SK-N-SH (cell line): ENCODE data around the gene ANKRD52. TPM values are rescaled to one million over a fixed set of nuclear protein-coding genes. Genes with fewer than 3 reads are reported as not detected.

Experiments
- CTCF ChIA-PET: fragments of 300-600, 350-600 bp; formaldehyde crosslinking; extraction: SDS; loops from one replicate; lab custom pipeline; 2021; lab: Yijun Ruan, JAX
- POLR2A ChIA-PET: fragments of 350-600 bp; sonication (Branson Sonifier 250); formaldehyde crosslinking; extraction: SDS; loops from one replicate; lab custom pipeline; 2020; ENCODE audit warnings: antibody characterized with exemption, inconsistent platforms; lab: Yijun Ruan, JAX
- DNase-seq: peaks from one replicate; pipeline ENCODE4 v3.0.0; 2012
- H2AFZ ChIP-seq: fragments of 200-600 bp; sonication (generic); 2 replicates; pipeline ENCODE4 v1.8.1; 2016; ENCODE audit warnings: antibody characterized with exemption, mild to moderate bottlenecking, low read depth
- H3F3A ChIP-seq: fragments of 200-600 bp; sonication (generic); replicated peaks from 2 replicates; pipeline ENCODE3; 2016; ENCODE audit warnings: antibody characterized with exemption, mild to moderate bottlenecking; ENCODE audit not compliant: insufficient read depth
- H3K27ac ChIP-seq, 2 experiments: fragments of 200-500 bp in 1 of 2; fragments of 200-600 bp in 1 of 2; sonication (Bioruptor generic) in 1 of 2; sonication (generic), shearing (Covaris generic) in 1 of 2; 2 replicates each; pipeline versions ENCODE4 v1.5.1 to v1.6.1; 2014 to 2016; ENCODE audit warnings: low read depth in 2 of 2, inconsistent platforms in 1 of 2, low read length in 1 of 2, mild to moderate bottlenecking in 1 of 2, mixed read lengths in 1 of 2
- H3K27me3 ChIP-seq: fragments of 200-600 bp; sonication (generic), shearing (Covaris generic); 2 replicates; pipeline ENCODE4 v1.6.1; 2016; ENCODE audit warnings: mixed run types; ENCODE audit not compliant: insufficient read depth
- H3K36me3 ChIP-seq, 2 experiments: fragments of 200-500 bp in 1 of 2; fragments of 200-600 bp in 1 of 2; sonication (Bioruptor generic) in 1 of 2; sonication (generic) in 1 of 2; replicated peaks in 1 of 2; 2 replicates each; pipeline versions ENCODE3 to v1.5.1; 2014 to 2016; ENCODE audit warnings: low read length in 1 of 2, mild to moderate bottlenecking in 1 of 2; ENCODE audit not compliant: insufficient read depth in 2 of 2, control insufficient read depth in 1 of 2
- H3K4me1 ChIP-seq, 2 experiments: fragments of 200-500 bp in 1 of 2; fragments of 200-600 bp in 1 of 2; sonication (Bioruptor generic) in 1 of 2; sonication (generic), shearing (Covaris generic) in 1 of 2; 2 replicates each; pipeline versions ENCODE4 v1.5.1 to v1.6.1; 2014 to 2016; ENCODE audit warnings: low read depth in 1 of 2, low read length in 1 of 2, mixed run types in 1 of 2; ENCODE audit not compliant: insufficient read depth in 2 of 2, control insufficient read depth in 1 of 2
- H3K4me2 ChIP-seq: fragments of 200-600 bp; sonication (generic), shearing (Covaris generic); 2 replicates; pipeline ENCODE4 v1.6.1; 2017; ENCODE audit warnings: mixed run types
- H3K4me3 ChIP-seq, 2 experiments: fragments of 200-500 bp in 1 of 2; fragments of 200-600 bp in 1 of 2; sonication (Bioruptor generic) in 1 of 2; sonication (generic), shearing (Covaris generic) in 1 of 2; 2 replicates each; pipeline versions ENCODE4 v1.5.1 to v1.8.1; 2014 to 2016; ENCODE audit warnings: low read depth in 2 of 2, inconsistent platforms in 1 of 2, low read length in 1 of 2, mild to moderate bottlenecking in 1 of 2, mixed read lengths in 1 of 2, moderate library complexity in 1 of 2
- H3K79me2 ChIP-seq: fragments of 200-600 bp; sonication (generic); 2 replicates; pipeline ENCODE4 v1.8.1; 2017; ENCODE audit warnings: mild to moderate bottlenecking; ENCODE audit not compliant: insufficient read depth
- H3K9ac ChIP-seq: fragments of 200-600 bp; sonication (generic); 2 replicates; pipeline ENCODE4 v1.6.1; 2017; ENCODE audit warnings: mixed run types
- H3K9me2 ChIP-seq: fragments of 200-600 bp; sonication (generic); 2 replicates; pipeline ENCODE4 v1.6.1; 2017; ENCODE audit warnings: mixed run types
- H3K9me3 ChIP-seq: fragments of 200-600 bp; sonication (generic); 2 replicates; pipeline ENCODE4 v1.6.1; 2017; ENCODE audit warnings: mixed run types, mild to moderate bottlenecking, moderate library complexity
- H4K20me1 ChIP-seq: fragments of 200-600 bp; sonication (generic); 2 replicates; pipeline ENCODE4 v1.6.1; 2017; ENCODE audit warnings: mild to moderate bottlenecking, mixed run types; ENCODE audit not compliant: insufficient read depth
- CTCF ChIP-seq: fragments of 200-600 bp; sonication (generic); IDR thresholded peaks from 2 replicates; pipeline ENCODE4 v1.6.1; 2017; ENCODE audit warnings: antibody characterized with exemption, mild to moderate bottlenecking, moderate library complexity
- FOSL2 ChIP-seq: IDR thresholded peaks from 2 replicates; pipeline ENCODE4 v1.4.0; 2012; ENCODE audit warnings: low read depth, mild to moderate bottlenecking, moderate library complexity, borderline replicate concordance
- FOXJ3 ChIP-seq: sonication (generic); formaldehyde crosslinking; IDR thresholded peaks from 2 replicates; pipeline ENCODE4 v1.5.1; 2020; ENCODE audit warnings: mild to moderate bottlenecking, missing genetic modification reagents
- IRF3 ChIP-seq: fragments of 150-350 bp; IDR thresholded peaks from 2 replicates; pipeline ENCODE4 v1.6.1; 2016; ENCODE audit warnings: mild to moderate bottlenecking, low read depth, low read length
- MXI1 ChIP-seq: IDR thresholded peaks from 2 replicates; pipeline ENCODE4 v1.6.1; 2012; ENCODE audit warnings: mild to moderate bottlenecking, low read depth, low read length, improper control_type of control experiment
- NRF1 ChIP-seq: IDR thresholded peaks from 2 replicates; pipeline ENCODE4 v1.6.1; 2012; ENCODE audit warnings: low read depth, mild to moderate bottlenecking, low read length
- PBX3 ChIP-seq: IDR thresholded peaks from 2 replicates; pipeline ENCODE4; 2012
- POLR2AphosphoS5 ChIP-seq: IDR thresholded peaks from 2 replicates; pipeline ENCODE4 v1.6.1; 2012; ENCODE audit warnings: low read depth, low read length
- RAD21 ChIP-seq: IDR thresholded peaks from 2 replicates; pipeline ENCODE4 v1.6.1; 2012; ENCODE audit warnings: mild to moderate bottlenecking, low read length
- RCOR1 ChIP-seq: fragments of 150-350 bp; IDR thresholded peaks from 2 replicates; pipeline ENCODE4 v1.6.1; 2017; ENCODE audit warnings: antibody characterized with exemption, low read length
- RFX5 ChIP-seq: IDR thresholded peaks from 2 replicates; pipeline ENCODE4 v1.6.1; 2012; ENCODE audit warnings: mild to moderate bottlenecking, improper control_type of control experiment, low read length
- RXRA ChIP-seq: IDR thresholded peaks from 2 replicates; pipeline ENCODE4 v1.4.0; 2012; ENCODE audit warnings: low read depth, mild to moderate bottlenecking, borderline replicate concordance
- SIN3A ChIP-seq: IDR thresholded peaks from 2 replicates; pipeline ENCODE4 v1.6.1; 2012; ENCODE audit warnings: low read depth, mild to moderate bottlenecking, low read length, moderate library complexity, borderline replicate concordance
- TAF1 ChIP-seq: IDR thresholded peaks from 2 replicates; pipeline ENCODE4 v1.6.1; 2012; ENCODE audit warnings: low read depth, mild to moderate bottlenecking, low read length, moderate library complexity, borderline replicate concordance
- TCF12 ChIP-seq: IDR thresholded peaks from 2 replicates; pipeline ENCODE4 v1.4.0; 2012
- TEAD4 ChIP-seq: IDR thresholded peaks from 2 replicates; pipeline ENCODE4 v1.4.0; 2012; ENCODE audit warnings: mild to moderate bottlenecking, borderline replicate concordance; ENCODE audit not compliant: insufficient read depth
- USF1 ChIP-seq: IDR thresholded peaks from 2 replicates; pipeline ENCODE4 v1.4.0; 2012; ENCODE audit warnings: low read depth, borderline replicate concordance
- YY1 ChIP-seq: IDR thresholded peaks from 2 replicates; pipeline ENCODE4 v1.4.0; 2012; ENCODE audit warnings: low read depth, mild to moderate bottlenecking
- WGBS: methylation state at CpG from one replicate; pipeline ENCODE4 v1.1.6; 2017; ENCODE audit warnings: low lambda C conversion rate; 5-methylcytosine and 5-hydroxymethylcytosine counted together
- polyA plus RNA-seq, 3 experiments: library from polyadenylated mRNA; depleted of rRNA; stranded (reverse); fragments of >200 nt; gene quantifications; 2 replicates each; pipeline ENCODE4 v1.2.3, GENCODE V29; 2012

The ANKRD52 gene
- polyA plus RNA-seq, 1 of the 3 experiments (the other 2 are of a cell fraction): 23.4 TPM

- TF ChIP-seq RXRA: no peak
These were observed 12.8 kb upstream of the ANKRD52 start (continued) for GRCh38 chr12:56271031-56271430.

- H4K20me1 ChIP-seq: no peaks in the 10 kb centered on the region
- TF ChIP-seq TEAD4 (no peak), RXRA (0 out of 2 replicates have a peak, but pooled peaks have one; percentile 23), USF1 (no peak), POLR2AphosphoS5 (no peak)
- H3K36me3 ChIP-seq: peaks cover 16 to 31% of the 10 kb centered on the region in 2 experiments
- no peaks in the 10 kb centered on the region for H3K9me3 ChIP-seq
- no peaks in the 10 kb centered on the region for H3K27me3 ChIP-seq
- peaks cover 48% of the 10 kb centered on the region for H3F3A ChIP-seq
- H3K4me3 ChIP-seq: peak overlapping the region; percentile 69 to 74
- ChIA-PET POLR2A (interaction anchor here (0.6 to 1.8 kb wide), 11 partner anchors 9 to 222 kb away, joined by 3 to 12 read pairs (median 4); partner anchors contain the start of genes ANKRD52, CNPY2, CS and RNF41), CTCF (interaction anchor here (0.5 to 5.2 kb wide), 13 partner anchors 10 to 1316 kb away, joined by 3 to 49 read pairs (median 5); partner anchors contain the start of genes ANKRD52, CNPY2, PA2G4 and RAB5B)
- H3K4me1 ChIP-seq: peaks cover 0 to 8% of the 10 kb centered on the region in 2 experiments; a peak in 1 of 4 replicates
- no peaks in the 10 kb centered on the region for H3K9me2 ChIP-seq
- H3K4me2 ChIP-seq: peak overlapping the region; percentile 86
- H3K79me2 ChIP-seq: no peaks in the 10 kb centered on the region
- peak; percentile 53 for DNase-seq
- WGBS: 36% methylated on average over 21 of the region's 21 CpGs
- peak overlapping the region; percentile 85 for H3K9ac ChIP-seq
- peak overlapping the region; percentile 96 for H2AFZ ChIP-seq
- H3K27ac ChIP-seq: peak overlapping the region; percentile 88 to 92; a peak in 3 of 4 replicates
These were observed 9.4 kb upstream of the ANKRD52 start for GRCh38 chr12:56267443-56268071.

- Histone ChIP-seq H3F3A (peaks cover 50% of the 10 kb centered on the region), H3K9me2 (no peaks in the 10 kb centered on the region), H2AFZ (peak within 1 kb of the TSS; percentile 96), H3K27ac (peak within 1 kb of the TSS; percentile 88 to 92), H3K79me2 (no peaks in the 10 kb centered on the region), H4K20me1 (no peaks in the 10 kb centered on the region), H3K9me3 (no peaks in the 10 kb centered on the region), H3K4me2 (peak within 1 kb of the TSS; percentile 86), H3K27me3 (no peaks in the 10 kb centered on the region), H3K4me3 (peak within 1 kb of the TSS; percentile 69 to 74), H3K36me3 (peaks cover 16 to 28% of the 10 kb centered on the region in 2 experiments), H3K9ac (peak within 1 kb of the TSS; percentile 85), H3K4me1 (peaks cover 4 to 8% of the 10 kb centered on the region in 2 experiments; a peak in 1 of 4 replicates)
- WGBS: 2% methylated on average over 51 of the region's 68 CpGs
- POLR2A ChIA-PET: interaction anchor here (0.6 to 1.8 kb wide), 12 partner anchors 9 to 197 kb away, joined by 3 to 12 read pairs (median 4); partner anchors contain the start of genes ANKRD52, CNPY2, CS and RNF41
- DNase-seq: peak; percentile 98
- CTCF ChIA-PET: interaction anchor here (0.5 to 5.2 kb wide), 18 partner anchors 10 to 1317 kb away, joined by 3 to 49 read pairs (median 3); partner anchors contain the start of genes ANKRD52, CNPY2, PA2G4 and RNF41
- TF ChIP-seq IRF3 (0 out of 2 replicates have a peak, but pooled peaks have one; percentile 5), POLR2AphosphoS5 (peak; percentile 91), MXI1 (peak; percentile 84), RCOR1 (0 out of 2 replicates have a peak, but pooled peaks have one; percentile 25), RFX5 (peak; percentile 75), SIN3A (0 out of 2 replicates have a peak, but pooled peaks have one; percentile 11), FOSL2 (no peak), YY1 (no peak), TAF1 (peak; percentile 77), CTCF (peak; percentile 62), TCF12 (no peak), FOXJ3 (no peak), NRF1 (peak; percentile 62), PBX3 (no peak), RAD21 (no peak)
These were observed 8.7 kb upstream of the ANKRD52 start, which contains the start of gene COQ10A for GRCh38 chr12:56266693-56267442. Gene COQ10A, plus strand, starts transcription at chr12:56266942. Its CDS starts 177 bp downstream, at chr12:56267119.
